K562 (cell line): ENCODE data around the gene ZMPSTE24. TPM values are rescaled to one million over a fixed set of nuclear protein-coding genes. Genes with fewer than 3 reads are reported as not detected.
A peak's percentile ranks its signal among the peaks of the same experiment; 100 is the strongest.
"Not testable (repeated sequence)": the region's sequence is repeated elsewhere in the genome, so short reads cannot be mapped to it uniquely, and the experiment has no call there.

ENCODE experiments used
- ATAC-seq: fragments of 200-7000 bp; cut with Tn5 transposase; 3 replicates; pipeline ENCODE4 v1.9.1; 2020; ENCODE audit warnings: moderate library complexity
- BruUV-seq: library from RNA; stranded (reverse); fragments of 400-500 nt; replicated peaks from 2 replicates; lab custom pipeline; 2021; lab: Mats Ljungman, UMichigan
- CTCF ChIA-PET: fragments of 300-600 bp; formaldehyde crosslinking; extraction: SDS; loops from one replicate; lab custom pipeline; 2021; ENCODE audit warnings: low intra/inter-chr PET ratio; lab: Yijun Ruan, JAX
- POLR2A ChIA-PET: fragments of 300-600, 350-650 bp; sonication (Branson Sonifier 250); formaldehyde crosslinking; extraction: SDS; loops from one replicate; lab custom pipeline; 2021; ENCODE audit warnings: antibody characterized with exemption, inconsistent platforms; lab: Yijun Ruan, JAX
- DNase-seq, 4 experiments: peaks; one replicate each; pipeline versions ENCODE4 v3.0.0 to v3.0.0-alpha.2; 2011 to 2018; ENCODE audit warnings: low spot score in 3 of 4, mixed read lengths in 3 of 4; ENCODE audit errors: extremely low read depth in 1 of 4
- FAIRE-seq: peaks from 2 replicates; lab custom pipeline; 2011; peaks lifted over from hg19 to GRCh38; lab: Jason Lieb, UNC
- H2AFZ ChIP-seq: 2 replicates; pipeline ENCODE4 v1.6.0; 2011; ENCODE audit warnings: low read depth, low read length, control low read depth, inconsistent platforms
- H3K27ac ChIP-seq: fragments of 200-600 bp; 3 replicates; pipeline ENCODE4 v1.8.0; 2011; ENCODE audit warnings: low read depth, mild to moderate bottlenecking, control low read depth, inconsistent platforms, low read length, moderate library complexity, mixed read lengths; ENCODE audit errors: extremely low read depth
- H3K27me3 ChIP-seq, 2 experiments: fragments of 300-600 bp in 1 of 2; 2 replicates in 1 of 2; 3 replicates in 1 of 2; pipeline versions ENCODE4 v1.6.0 to v1.8.0; 2011; ENCODE audit warnings: inconsistent platforms in 2 of 2, low read length in 2 of 2, mild to moderate bottlenecking in 1 of 2, mixed read lengths in 1 of 2, moderate library complexity in 1 of 2; ENCODE audit not compliant: control insufficient read depth in 2 of 2, insufficient read depth in 2 of 2
- H3K36me3 ChIP-seq: fragments of 300-600 bp; 3 replicates; pipeline ENCODE4 v1.8.0; 2011; ENCODE audit warnings: mild to moderate bottlenecking, low read length, inconsistent platforms; ENCODE audit not compliant: control insufficient read depth, insufficient read depth
- H3K4me1 ChIP-seq, 2 experiments: fragments of 200-600 bp in 1 of 2; replicated peaks in 1 of 2; 2 replicates in 1 of 2; 3 replicates in 1 of 2; pipeline versions ENCODE4 v1.5.1 to v1.8.0; 2011; ENCODE audit warnings: inconsistent platforms in 2 of 2, low read length in 2 of 2, mild to moderate bottlenecking in 1 of 2, mixed read lengths in 1 of 2, moderate library complexity in 1 of 2; ENCODE audit not compliant: control insufficient read depth in 2 of 2, insufficient read depth in 2 of 2
- H3K4me2 ChIP-seq: 2 replicates; pipeline ENCODE4 v1.6.1; 2011; ENCODE audit warnings: low read length, control low read depth, inconsistent platforms, mixed read lengths; ENCODE audit not compliant: insufficient read depth
- H3K4me3 ChIP-seq: fragments of 200-600 bp; sonication (generic), shearing (Covaris generic); 2 replicates; pipeline ENCODE4 v1.5.1; 2016; ENCODE audit warnings: control low read depth, inconsistent platforms
- H3K79me2 ChIP-seq: fragments of 200-600 bp; 3 replicates; pipeline ENCODE4 v1.8.0; 2011; ENCODE audit warnings: low read length, inconsistent platforms; ENCODE audit not compliant: control insufficient read depth, insufficient read depth
- H3K9ac ChIP-seq, 2 experiments: 2 replicates each; pipeline versions ENCODE4 v1.6.0 to v1.6.1; 2011; ENCODE audit warnings: low read depth in 2 of 2, low read length in 2 of 2, control low read depth in 1 of 2, inconsistent platforms in 1 of 2, mild to moderate bottlenecking in 1 of 2, mixed read lengths in 1 of 2; ENCODE audit not compliant: insufficient read depth in 1 of 2
- H3K9me1 ChIP-seq: one replicate; pipeline ENCODE4 v1.6.0; 2011; ENCODE audit warnings: inconsistent platforms, mild to moderate bottlenecking, low read length, moderate library complexity; ENCODE audit not compliant: control insufficient read depth, insufficient read depth
- H3K9me3 ChIP-seq: replicated peaks from 2 replicates; pipeline ENCODE4 v1.5.1; 2011; ENCODE audit warnings: low read depth, low read length, inconsistent platforms; ENCODE audit not compliant: control insufficient read depth, insufficient read depth
- H4K20me1 ChIP-seq: replicated peaks from 2 replicates; pipeline ENCODE4 v1.6.1; 2011; ENCODE audit warnings: low read length, inconsistent platforms, mixed read lengths; ENCODE audit not compliant: control insufficient read depth, insufficient read depth
- CBX3 ChIP-seq, 2 experiments: IDR thresholded peaks; 1 replicate in 1 of 2; 2 replicates in 1 of 2; pipeline ENCODE4 v1.6.1; 2012; ENCODE audit warnings: inconsistent platforms in 2 of 2, low read length in 2 of 2, borderline replicate concordance in 1 of 2, control low read depth in 1 of 2
- CBX5 ChIP-seq: IDR thresholded peaks from 2 replicates; pipeline ENCODE4 v1.6.1; 2014; ENCODE audit warnings: low read depth, borderline replicate concordance
- TRIM28 ChIP-seq: fragments of 450-650 bp; IDR thresholded peaks from 2 replicates; pipeline ENCODE4 v1.6.1; 2017
- WGBS: fragments of 100-300 bp; shearing (Covaris generic); methylation state at CpG from one replicate; pipeline ENCODE4 v1.1.6; 2016; ENCODE audit warnings: low coverage, mixed read lengths; ENCODE audit not compliant: insufficient coverage; ENCODE audit errors: missing lambda C conversion rate; 5-methylcytosine and 5-hydroxymethylcytosine counted together
- in situ Hi-C: fragments of 300-500 bp; cut with MboI; formaldehyde crosslinking; loops from 4 replicates; pipeline ENCODE4 v1.15.0; 2018; ENCODE audit warnings: inconsistent platforms, mixed read lengths
- intact Hi-C: fragments of 100-400 bp; cut with micrococcal nuclease; formaldehyde crosslinking; loops from 2 replicates; pipeline ENCODE4 v1.14.2; 2022
- polyA plus RNA-seq, 8 experiments: library from polyadenylated mRNA; depleted of rRNA in 4 of 8; stranded (reverse) in 5 of 8; unstranded in 3 of 8; fragments of >200 nt; fragmentation: Nextera tagmentation in 2 of 8; fragmentation: Illumina TruSeq in 1 of 8; extraction: Ambion mirVana in 2 of 8; extraction: Trizol in 1 of 8; gene quantifications; 2 replicates each; pipeline versions ENCODE4 v1.2.1 to v1.2.3, GENCODE V29; 2011 to 2014; ENCODE audit warnings: inconsistent platforms in 1 of 8, missing spikeins in 1 of 8
- total RNA-seq, 7 experiments: library from RNA; depleted of rRNA in 6 of 7; stranded (reverse); fragments of >200 nt in 6 of 7; fragmentation: Illumina TruSeq in 2 of 7; extraction: Trizol in 2 of 7; gene quantifications; 2 replicates each; pipeline versions ENCODE4 v1.2.1 to v1.2.3, GENCODE V29; 2011 to 2021; ENCODE audit warnings: low replicate concordance in 1 of 7
- TF ChIP-seq, protein P1 (sequence below): fragments of 450-650 bp; IDR thresholded peaks from 2 replicates; pipeline ENCODE4 v1.6.1; 2018; ENCODE audit warnings: mild to moderate bottlenecking, low read depth; ENCODE audit not compliant: partially characterized antibody

Gene ZMPSTE24
- total and polyA plus RNA-seq, 9 of the 15 experiments (the other 6 are each of a cell fraction or from before 2014, with no cell fraction given): 30.7 to 75.9 (median 64.3) TPM

DNA sequence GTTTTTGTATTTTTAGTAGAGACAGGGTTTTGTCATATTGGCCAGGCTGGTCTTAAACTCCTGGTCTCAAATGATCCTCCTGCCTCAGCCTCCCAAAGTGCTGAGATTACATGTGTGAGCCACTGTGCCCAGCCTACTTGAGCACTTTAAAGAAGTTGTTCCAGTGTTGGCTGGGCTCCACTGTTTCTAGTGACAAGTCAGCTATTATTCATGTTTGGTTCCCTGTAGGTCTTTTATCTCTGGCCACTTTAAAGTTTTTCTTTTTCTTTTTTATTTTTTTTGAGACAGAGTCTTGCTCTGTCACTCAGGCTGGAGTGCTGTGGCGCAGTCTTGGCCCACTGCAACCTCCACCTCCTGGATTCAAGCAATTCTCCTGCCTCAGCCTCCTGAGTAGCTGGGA is 73.4 kb downstream of the ZMPSTE24 start:
- CTCF ChIA-PET, H2AFZ ChIP-seq, H3K4me1 ChIP-seq, intact Hi-C loops, H3K79me2 ChIP-seq, H3K9me1 ChIP-seq, in situ Hi-C loops, ATAC-seq, H3K27me3 ChIP-seq, DNase-seq, H3K9me3 ChIP-seq, H3K9ac ChIP-seq, H3K4me2 ChIP-seq, H3K27ac ChIP-seq, FAIRE-seq, H3K36me3 ChIP-seq, H4K20me1 ChIP-seq, H3K4me3 ChIP-seq, BruUV-seq: not testable (repeated sequence)
- TF ChIP-seq, protein P1, sequence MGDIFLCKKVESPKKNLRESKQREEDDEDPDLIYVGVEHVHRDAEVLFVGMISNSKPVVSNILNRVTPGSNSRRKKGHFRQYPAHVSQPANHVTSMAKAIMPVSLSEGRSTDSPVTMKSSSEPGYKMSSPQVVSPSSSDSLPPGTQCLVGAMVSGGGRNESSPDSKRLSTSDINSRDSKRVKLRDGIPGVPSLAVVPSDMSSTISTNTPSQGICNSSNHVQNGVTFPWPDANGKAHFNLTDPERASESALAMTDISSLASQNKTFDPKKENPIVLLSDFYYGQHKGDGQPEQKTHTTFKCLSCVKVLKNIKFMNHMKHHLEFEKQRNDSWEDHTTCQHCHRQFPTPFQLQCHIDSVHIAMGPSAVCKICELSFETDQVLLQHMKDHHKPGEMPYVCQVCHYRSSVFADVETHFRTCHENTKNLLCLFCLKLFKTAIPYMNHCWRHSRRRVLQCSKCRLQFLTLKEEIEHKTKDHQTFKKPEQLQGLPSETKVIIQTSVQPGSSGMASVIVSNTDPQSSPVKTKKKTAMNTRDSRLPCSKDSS: peak; percentile 53
- peak; percentile 56; the same call in 1 of the 2 replicates for TF ChIP-seq CBX5
- peak; percentile 52; the same call in 1 of the 2 replicates for TF ChIP-seq TRIM28
- TF ChIP-seq CBX3 (IDR thresholded peaks at IDR 0.05; ENCODE audit: borderline replicate concordance in 1 of 2, low read length in 2 of 2): peak in 1 of 2 experiments; percentile 78; a peak in 2 of 3 replicates
- POLR2A ChIA-PET: interaction anchor here (0.6 kb wide), 1 partner anchor 57 kb away, joined by 4 read pairs; no protein-coding TSS in a partner anchor
- WGBS: 91% methylated on average over 1 of the region's 1 CpG
